ENCODE data around the gene NCAM1.
A peak's percentile ranks its signal among the peaks of the same experiment; 100 is the strongest.
"Not testable (repeated sequence)": the region's sequence is repeated elsewhere in the genome, so short reads cannot be mapped to it uniquely, and the experiment has no call there.

Gene NCAM1

GRCh38 chr11:113283881-113284280 lies 322.7 kb downstream of the NCAM1 start:
- no peak for DNase-seq

DNA sequence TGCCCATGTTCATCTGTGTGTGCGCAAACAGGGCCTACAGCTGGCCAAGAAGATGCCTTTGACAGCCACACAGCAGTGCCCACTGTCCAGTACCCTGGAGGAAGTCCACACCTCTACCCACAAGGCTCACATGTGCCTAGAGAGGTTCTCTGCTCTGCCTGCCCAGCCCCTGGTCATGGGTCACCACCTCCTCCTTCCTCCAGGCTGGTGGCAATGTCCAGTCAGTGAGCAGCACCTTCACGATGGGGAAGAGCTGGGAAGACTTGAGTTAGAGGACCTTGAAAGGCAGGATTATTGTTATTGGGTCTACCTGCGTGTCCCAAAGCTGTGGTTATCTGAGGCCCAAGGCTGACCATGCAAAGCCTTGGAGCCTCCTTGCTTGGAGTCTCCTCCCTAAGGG lies 324.8 kb downstream of the NCAM1 start:
- DNase-seq, result no peak

- no peak for DNase-seq
Measured at GRCh38 chr11:113286509-113287497, 325.6 kb downstream of the NCAM1 start.

DNA sequence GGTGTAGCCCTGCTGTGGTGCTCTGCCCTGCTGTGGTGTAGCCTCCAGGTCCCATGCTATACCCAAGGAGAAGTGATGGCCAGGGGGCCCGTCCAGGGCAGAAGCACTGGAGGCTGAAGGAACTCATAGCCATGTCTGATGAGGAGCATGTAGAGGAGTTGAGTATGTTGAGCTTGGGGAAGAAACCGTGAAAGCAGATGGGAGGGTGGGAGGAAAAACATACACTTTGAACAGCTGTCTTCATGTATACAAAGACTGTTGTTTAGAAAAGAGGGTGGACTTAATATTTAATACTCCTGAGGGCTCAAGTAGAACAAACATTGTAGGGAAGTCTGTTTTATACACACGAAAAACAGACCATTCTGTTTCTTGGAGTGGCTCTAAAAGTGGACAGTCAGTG lies 326.6 kb downstream of the NCAM1 start:
- DNase-seq, result no peak

GRCh38 chr11:113288286-113288863 lies 327.2 kb downstream of the NCAM1 start:
- no peak for DNase-seq

DNA sequence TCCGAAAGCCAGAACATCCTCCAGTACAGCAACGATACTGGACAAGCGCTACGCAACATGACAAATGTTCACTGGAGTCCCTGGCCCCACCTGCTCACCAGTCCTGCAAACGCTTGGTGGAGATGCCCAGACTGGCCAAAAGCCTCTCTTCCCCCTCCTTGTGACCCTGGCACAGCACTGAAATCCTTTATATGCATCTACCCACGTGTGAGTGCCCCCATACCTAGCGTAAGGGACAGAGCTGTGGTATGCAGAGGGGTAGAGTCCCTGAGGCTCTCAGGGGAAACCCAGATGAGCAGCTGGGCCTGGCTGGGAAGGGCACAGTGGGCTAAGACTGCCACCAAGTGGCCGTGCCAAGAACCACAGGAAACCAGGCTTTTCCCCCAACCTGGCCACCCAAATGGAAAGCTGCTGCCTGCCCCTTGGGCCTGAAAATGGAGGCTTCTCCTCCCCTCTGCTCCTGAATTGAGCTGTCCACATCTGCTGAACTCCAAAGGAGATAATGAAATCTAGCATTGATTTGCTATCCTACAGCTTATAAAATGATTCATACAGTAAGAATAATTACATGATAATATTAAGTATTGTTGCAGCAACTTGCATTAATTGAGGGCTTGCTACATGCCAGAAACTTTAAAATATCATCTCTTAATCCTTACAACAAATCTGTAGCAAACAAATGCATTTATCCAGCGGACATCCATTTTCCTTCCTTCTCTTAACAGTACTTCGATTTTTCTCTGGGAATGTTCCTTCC lies 328.4 kb downstream of the NCAM1 start:
- DNase-seq, result peak; percentile 93

DNA sequence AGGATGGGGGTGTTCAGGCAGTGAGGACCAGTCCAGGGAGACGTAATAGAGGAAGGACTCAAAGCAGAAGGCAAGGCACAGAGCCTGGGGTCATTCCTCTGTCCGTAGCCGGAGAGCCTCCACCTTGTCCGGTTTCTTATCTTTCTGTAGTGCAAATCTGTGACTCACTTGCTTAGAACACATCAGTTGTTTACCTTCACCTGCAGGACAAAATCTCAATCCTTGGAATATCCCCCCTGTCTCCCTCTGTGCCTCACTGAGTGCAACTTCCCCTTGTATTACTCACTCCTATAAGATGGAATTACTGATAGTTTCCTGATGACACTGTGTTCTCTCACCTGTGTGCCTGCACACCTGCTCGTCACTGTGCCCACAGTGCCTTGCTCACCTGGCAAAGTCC lies 332.7 kb downstream of the NCAM1 start:
- DNase-seq, result no peak

- no peak for DNase-seq
Measured at GRCh38 chr11:113295993-113296392, 334.8 kb downstream of the NCAM1 start.

GRCh38 chr11:113296447-113297205 lies 335.4 kb downstream of the NCAM1 start:
- no peak for DNase-seq

DNA sequence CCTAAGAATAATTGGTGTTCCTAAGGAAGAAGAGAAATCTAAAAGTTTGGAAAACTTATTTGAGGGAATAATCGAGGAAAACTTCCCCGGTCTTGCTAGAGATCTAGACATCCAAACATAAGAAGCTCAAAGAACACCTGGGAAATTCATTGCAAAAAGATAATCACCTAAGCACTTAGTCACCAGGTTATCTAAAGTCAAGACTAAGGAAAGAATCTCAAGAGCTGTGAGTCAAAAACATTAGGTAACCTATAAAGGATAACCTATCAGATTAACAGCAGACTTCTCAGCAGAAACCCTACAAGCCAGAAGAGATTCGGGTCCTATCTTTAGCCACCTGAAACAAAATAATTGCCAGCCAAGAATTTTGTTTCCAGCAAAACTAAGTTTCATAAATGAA lies 337.3 kb downstream of the NCAM1 start:
- not testable (repeated sequence) for DNase-seq

DNA sequence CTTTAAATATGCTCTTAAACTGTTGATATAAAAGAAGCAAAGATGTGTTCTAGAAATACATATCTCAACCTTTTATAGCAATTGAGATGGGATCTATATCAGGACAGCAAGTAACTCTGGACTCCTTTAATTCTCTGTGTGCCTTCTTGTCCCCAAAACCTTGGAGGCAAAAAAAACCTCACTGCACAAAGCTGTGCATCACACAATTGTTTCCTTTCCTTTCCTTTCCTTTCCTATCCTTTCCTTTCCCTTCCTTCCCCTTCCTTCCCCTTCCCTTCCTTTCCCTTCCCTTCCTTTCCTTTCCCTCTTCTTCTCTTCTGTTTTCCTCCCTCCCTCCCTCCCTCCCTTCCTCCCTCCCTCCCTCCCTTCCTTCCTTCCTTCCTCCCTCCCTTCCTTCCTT lies 343.7 kb downstream of the NCAM1 start:
- DNase-seq, result no peak

DNA sequence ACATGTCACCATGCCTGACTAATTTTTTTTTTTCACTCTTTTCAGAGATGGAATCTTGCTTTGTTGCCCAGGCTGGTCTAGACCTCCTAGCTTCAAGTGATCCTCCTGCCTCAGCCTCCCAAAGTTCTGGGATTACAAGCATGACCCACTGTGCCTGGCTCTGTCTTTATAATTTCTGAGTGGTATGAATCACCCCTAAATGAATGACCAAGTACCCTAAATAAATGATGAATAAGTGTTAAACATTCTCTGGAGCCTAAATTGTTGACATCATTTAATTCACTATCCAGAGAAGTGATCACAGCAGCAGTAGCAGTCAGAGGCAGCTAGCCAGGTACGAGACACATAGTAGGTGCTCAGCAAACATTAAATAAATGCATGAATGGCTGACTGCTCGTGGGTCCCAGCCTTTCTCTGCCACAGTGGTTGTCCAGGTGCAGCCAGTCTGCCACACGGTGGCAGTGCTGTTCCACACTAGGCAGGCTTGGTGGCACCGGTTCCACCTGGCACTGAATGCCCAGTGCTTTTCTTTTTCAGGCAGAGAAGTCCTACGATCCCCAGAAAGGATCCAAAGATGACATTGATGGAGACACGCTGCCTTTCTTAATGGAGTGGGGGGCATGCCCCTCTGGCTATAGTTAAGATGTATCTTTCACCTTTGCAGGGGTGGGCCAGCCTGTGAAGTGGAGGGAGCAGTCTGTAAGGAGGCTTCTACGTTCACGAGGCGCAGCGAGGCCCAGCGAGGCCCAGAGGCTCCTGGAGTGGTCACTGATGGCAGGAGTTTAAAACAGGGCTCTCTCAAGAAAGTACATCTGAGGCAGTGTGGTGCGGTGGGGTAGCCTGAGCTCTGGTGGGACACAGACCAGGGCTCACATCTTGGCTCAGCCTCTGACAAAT lies 344.5 kb downstream of the NCAM1 start:
- DNase-seq, result peak; percentile 78

DNA sequence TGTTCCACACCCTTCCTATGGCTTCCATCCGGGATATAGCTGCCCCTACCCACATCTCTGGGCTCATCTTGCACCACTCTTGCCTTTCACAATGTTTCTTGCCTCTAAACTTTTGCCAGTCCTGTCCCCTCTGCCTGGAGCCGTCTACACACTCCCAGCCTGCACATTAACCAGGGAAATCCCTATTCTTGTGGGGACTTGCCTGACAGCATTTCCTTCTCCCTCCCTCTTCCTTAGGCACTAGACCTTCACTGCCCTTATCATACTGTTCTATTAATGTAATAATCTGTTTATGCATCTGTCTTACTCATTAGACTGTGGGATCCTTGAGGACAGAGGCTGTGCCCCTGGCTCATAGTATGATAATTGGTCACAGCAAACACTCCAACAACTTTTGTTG lies 347.4 kb downstream of the NCAM1 start:
- DNase-seq, result no peak

DNA sequence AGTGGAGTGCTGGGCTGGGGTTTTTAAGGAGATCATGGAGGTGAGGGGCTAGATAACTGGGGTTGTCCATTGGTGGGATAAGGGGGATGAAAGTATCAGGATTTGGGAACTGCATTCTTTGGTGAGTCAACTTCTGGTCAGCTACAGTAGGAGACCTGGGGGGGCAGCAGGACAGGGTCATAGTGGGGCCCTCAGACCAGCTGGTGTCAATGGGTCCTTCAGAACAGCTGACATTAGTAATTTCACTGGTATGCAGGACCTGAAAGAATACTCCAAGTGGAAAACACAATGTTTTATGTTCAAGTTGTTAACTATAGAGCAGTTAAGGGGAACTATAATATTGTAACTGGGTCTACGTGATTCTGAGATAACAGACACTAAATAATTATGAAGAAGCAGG lies 350.3 kb downstream of the NCAM1 start:
- DNase-seq, result no peak

DNA sequence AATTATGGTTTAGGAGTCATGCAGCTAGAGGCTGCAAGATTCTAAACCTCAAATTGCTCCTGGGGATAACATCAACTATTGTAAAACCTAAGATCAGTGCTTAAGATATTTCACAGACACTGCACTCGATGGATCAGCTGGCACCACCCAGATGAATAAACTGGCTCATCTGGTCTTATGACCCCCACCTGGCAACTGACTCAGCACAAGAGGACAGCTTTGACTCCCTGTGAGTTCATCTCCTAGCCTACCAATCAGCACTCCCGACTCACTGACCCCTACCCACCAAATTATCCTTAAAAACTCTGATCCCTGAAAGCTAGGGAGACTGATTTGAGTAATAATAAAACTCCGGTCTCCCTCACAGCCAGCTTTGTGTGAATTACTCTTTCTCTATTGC lies 352.4 kb downstream of the NCAM1 start:
- DNase-seq, result no peak

GRCh38 chr11:113314065-113314388 lies 352.8 kb downstream of the NCAM1 start:
- no peak for DNase-seq

- DNase-seq, result peak; percentile 98
Measured at GRCh38 chr11:113314389-113315301, 353.4 kb downstream of the NCAM1 start, which contains the start of gene TTC12. Gene TTC12, plus strand, starts transcription at chr11:113314583. Its CDS starts 1,675 bp downstream, at chr11:113316258.

GRCh38 chr11:113315811-113316210 lies 354.6 kb downstream of the NCAM1 start:
- no peak for DNase-seq

DNA sequence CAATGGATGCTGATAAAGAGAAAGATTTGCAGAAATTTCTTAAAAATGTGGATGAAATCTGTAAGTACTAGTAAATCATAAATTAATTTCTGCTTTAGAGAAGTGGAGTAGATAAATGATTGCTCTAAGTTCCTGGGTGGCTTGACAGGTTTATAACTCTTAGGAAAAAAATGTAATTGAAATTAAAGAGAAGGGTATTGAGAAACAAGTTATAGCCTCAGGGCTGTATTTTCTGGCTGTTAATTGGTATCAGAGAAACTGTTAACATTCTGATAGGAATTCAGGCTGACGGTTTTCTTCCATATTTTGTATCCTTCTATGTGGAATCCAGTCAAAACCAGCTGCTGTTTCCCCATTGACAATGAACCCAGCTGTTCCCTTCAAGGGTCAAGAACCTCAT lies 355.0 kb downstream of the NCAM1 start:
- no peak for DNase-seq

GRCh38 chr11:113317339-113317738 lies 356.1 kb downstream of the NCAM1 start:
- DNase-seq, result no peak

DNA sequence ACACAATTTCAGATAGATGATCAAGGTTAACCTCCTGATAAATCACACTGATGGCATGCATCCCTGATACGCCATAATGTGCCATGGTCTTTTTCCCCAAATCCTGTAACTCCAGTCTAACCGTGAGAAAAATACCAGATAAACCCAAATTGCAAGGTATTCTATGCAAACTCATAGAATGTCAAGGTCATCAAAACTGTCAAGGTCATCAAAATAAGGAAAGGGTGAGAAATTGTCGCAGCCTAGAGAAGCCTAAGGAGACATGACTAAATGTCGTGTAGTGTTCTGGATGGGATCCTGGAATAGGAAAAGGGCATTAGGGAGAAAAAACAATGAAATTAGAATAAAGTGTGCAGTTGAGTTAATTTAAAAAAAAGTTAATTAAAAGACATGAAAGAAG lies 357.9 kb downstream of the NCAM1 start:
- no peak for DNase-seq
